Measurements from ENCODE around the gene ANKRD33B. TPM values are rescaled to one million over a fixed set of nuclear protein-coding genes. Genes with fewer than 3 reads are reported as not detected.
"Not testable (repeated sequence)": the region's sequence is repeated elsewhere in the genome, so short reads cannot be mapped to it uniquely, and the experiment has no call there.

The ANKRD33B gene
- polyA plus RNA-seq, 1 donor, result 1.5 TPM

GRCh38 chr5:10660135-10660534 lies 96.3 kb downstream of the ANKRD33B start:
- DNase-seq, result no peak

- DNase-seq, result no peak
These were observed 97.0 kb downstream of the ANKRD33B start for GRCh38 chr5:10660720-10661387.

DNA sequence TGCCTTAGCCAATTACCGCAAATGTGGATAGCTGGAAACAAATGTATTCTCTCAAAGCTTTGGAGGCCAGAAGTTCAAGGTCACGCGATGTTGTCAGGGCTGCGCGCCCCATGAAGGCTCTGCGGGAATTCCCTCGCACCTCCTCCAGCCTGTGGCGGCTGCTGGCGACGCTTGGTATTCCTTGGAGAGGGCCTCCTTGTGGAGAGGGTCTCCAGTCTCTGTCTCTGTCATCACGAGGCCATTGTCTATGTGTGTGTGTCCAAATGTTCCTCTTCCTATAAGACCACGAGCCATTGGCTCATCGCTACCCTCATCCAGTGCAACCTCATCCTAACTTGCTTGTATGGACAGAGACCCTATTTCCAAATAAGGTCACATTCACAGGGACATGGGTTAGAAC lies 97.5 kb downstream of the ANKRD33B start:
- DNase-seq, result no peak

DNA sequence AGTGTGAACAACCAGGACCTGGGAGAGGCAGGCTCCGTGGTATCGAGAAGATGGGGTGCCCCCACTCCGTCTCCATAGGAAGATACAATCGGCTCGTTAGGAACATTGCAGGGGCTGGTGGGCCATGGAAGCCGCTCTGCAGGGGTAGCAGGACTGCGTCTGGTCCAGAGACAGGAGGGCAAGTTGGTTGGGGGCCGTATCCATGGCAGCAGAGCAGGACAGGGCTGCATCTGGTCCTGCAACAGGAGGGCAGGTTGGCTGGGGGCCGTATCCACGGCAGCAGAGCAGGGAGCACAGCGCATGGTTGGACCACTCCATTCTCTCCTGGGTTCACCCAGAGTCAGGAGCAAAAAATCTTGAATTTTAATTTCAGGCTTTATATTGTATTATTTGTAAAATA lies 98.2 kb downstream of the ANKRD33B start:
- DNase-seq, result no peak

DNA sequence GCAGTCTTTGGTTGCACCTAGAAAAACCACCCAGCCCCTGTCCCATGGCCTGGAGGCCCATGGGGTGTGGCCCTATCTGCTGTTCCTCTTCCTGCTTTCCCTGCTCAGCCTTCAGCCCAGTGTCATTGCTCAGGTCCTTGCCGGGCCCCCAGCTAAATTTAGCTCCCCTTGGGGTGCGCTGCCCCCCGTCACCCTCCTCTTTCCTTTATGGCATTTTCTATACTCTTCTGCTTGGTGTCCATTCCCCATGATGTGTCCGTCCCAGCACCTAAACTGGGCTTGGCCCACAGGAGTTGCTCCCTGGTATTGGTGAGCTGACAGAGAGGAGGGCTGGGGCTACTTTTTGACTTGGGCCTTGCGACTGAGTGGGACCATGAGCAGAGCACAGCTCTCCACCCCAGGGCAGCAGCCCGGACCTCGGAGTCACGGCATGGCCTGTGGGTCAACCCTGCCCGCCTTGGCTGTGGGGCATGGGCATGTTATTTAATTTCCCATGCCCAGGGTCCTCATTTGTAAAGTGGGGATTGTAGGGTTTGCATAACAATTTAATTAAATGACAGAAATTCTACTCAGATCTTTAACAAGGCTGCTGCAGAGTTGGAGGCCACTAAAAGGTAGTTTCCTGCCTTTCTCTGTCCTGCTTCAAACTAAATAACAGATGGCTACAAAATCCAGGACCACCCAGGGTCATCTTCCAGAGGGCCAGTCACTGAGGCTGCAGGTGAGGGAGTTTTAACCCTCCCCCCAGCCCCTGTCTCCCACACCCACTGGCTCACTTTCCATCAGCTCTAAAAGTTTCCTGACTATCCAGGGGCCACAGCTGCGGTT lies 99.0 kb downstream of the ANKRD33B start:
- DNase-seq, result no peak

- DNase-seq, result no peak
These were observed 99.8 kb downstream of the ANKRD33B start for GRCh38 chr5:10663489-10664179.

DNA sequence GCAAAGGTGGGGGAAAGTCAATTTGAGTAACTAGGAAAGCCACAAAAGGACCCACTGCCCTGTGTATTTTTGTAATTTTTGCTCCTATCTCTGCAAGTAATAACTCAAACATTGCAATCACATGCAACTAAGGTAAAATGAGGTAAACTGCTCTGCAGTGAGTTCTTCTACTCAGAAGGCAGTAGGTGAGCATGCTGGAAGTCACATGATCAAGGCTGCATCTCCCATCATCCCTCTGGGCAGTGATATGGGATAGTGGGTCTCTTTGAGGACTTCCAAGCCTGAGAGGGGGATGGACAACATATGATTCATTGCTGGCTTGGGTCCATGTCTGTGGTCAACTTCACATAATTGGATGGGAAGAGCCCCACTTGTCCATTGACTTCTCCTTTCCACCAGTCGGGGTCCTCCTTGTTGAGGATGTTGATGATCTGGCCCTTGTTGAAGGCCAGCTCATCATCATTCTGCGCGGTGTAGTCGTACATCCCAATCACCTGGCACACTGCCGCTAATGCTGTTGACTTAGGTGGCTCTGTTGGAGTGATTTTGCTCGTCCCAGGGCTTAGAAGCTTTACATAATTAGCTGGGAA lies 100.4 kb downstream of the ANKRD33B start:
- not testable (repeated sequence) for DNase-seq

DNA sequence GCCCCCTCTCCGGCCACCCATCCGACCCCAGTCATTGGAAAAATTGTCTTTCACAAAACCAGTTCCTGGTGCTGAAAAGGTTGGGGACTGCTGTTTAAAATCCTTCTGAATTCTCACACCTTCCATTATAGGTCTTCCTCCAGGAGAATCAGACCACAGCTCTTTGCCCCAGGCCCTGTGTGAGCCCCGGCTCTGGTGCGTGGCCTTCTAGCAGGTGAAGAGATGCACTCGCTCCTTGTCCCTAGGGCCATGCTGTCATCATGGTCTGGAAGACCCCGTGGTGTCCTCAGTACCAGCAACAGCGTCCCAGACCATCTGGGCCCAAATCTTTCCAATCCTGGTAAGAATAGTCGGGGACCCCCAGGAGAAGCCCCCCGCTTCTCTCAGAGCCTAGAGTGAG lies 101.9 kb downstream of the ANKRD33B start:
- DNase-seq, result no peak

DNA sequence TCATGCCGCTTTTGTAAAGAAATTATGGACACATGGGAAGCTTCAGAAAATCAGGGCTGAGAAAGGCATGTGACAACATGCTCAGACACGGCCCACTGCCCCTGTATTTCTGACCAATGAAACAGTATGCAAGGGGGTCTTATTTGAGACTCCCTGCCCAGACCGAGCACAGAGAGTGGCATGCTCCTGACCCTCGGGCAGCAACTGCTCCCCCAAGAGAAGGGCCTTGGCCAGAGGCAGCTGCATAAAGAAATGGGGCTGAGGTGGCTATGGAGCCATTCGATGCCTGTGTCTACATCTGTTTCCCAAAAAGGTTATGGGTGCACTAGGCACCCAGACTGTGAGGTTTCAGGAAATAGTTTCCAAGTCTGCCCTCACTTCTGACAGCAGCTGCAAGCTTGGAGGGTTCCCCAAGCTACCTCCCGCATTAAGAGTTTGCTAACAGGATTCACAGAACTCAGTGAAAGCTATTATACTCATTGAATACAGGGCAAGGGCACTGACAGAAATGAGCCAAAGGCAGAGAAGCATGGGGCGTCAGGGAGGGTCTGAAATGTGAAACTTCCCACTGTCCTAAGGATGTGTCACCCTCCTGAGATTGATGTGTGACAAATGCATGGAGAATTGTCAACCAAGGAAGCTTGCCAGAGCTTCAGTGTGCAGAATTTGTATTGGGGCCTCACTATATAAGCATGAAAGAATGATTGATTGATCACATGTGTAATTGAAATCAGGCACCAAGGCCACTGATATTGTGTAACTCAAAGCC lies 102.8 kb downstream of the ANKRD33B start:
- no peak for DNase-seq

- no peak for DNase-seq
These were observed 103.7 kb downstream of the ANKRD33B start for GRCh38 chr5:10667431-10668057.

DNA sequence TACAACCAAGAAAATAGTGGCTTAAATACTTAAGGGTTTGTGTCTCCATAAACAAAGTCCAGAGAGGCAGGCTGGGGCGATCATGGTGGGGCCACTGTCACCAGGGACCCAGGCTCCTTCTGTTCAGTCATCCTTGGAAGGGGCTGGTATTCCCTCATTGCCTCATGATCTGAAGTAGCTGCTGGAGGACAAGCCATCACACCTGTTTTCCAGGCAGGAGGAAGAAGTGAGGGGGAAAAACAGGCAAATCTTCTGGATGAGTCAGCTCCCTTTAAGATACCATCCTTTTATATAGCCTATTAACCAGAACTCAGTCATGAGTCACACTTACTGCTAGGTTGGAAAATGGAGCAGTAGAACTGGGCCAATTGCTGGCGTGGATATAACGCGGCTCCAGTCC lies 104.8 kb downstream of the ANKRD33B start:
- no peak for DNase-seq

- DNase-seq, result no peak
These were observed 106.1 kb downstream of the ANKRD33B start for GRCh38 chr5:10669983-10670382.

DNA sequence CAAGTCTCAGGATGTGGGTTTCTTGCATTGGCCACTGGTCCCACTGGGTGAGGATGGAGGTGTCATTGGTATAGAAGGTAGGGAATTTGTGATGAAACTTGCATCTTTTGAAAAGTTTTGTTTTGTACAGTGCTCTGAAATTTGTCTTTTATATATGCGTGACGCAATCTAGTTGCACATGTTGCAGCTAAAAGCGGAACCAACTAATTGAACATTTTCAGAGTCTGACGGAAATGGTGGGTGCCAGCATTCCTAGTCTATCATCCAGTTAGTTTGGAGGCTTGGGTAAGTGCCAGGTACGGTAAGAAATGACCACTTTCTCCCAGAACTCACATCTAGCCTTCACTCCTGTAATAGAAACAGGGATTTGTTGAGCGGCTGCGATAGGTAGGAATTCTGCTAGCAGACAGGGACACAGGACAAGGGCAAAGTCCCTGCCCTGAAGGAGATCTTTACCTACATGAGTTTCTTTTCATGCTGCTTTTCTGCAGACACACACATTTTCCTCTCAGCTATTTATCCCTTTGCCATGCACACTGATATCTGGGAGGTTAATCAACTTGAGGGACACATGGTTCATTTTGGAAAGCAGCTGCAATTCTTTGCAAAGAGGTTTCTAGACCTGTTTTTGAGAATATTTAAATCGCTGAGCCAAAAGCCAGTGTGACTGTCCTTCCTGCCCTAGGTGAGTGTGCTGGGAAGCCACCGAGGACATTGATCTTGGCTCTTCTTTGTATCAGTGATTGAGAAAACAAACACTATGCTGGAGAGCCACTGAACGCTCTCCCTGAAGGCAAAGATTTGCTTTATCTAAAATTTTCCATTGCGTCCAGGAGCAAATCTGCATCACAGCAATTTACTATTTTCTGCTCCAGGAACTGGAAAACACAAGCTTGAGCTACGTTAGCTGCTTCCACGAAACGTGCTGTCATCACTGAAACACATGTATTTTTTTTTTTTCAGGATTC lies 107.5 kb downstream of the ANKRD33B start:
- no peak for DNase-seq

- DNase-seq, result no peak
These were observed 108.5 kb downstream of the ANKRD33B start for GRCh38 chr5:10672146-10673016.

GRCh38 chr5:10673017-10673389 lies 109.1 kb downstream of the ANKRD33B start:
- DNase-seq, result no peak

DNA sequence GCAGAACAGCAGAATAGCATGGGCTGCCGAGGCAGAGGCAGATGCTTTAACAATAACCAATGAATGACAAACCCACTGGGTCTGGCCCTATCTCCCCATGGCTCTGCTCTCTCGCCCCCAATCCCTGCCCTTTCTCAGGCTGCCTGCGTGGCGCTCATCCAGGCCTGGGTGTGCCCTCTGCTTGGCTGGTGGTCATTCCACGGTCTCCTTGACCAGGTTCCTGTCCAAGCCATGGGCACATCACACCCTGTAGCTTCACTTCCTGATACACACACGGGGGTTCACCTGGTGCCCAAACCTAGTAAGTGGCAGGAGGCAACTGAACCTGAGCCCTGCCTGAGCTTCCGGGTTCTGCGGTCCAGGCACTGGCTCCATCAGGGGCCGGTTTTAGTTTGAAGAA lies 109.5 kb downstream of the ANKRD33B start:
- DNase-seq, result no peak

DNA sequence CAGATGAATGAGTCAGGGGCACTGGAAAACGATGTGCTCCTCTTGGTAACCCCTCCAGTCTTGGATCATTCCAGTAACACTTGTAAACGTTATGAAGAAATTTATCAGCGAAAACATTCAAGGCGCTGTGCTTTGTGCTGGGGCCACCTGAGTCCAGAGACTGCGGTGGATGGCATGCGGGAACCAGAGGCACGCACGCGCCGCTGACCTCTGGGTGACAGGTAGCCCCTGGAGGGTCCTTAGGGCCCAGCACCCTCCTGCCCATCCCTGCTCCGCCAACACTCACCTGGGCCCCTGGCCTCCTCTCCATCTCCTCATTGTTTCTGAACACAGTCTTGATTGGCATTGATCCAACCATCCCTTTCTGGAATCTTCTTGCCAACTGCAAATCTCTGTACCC lies 110.2 kb downstream of the ANKRD33B start:
- no peak for DNase-seq

GRCh38 chr5:10674582-10674981 lies 110.7 kb downstream of the ANKRD33B start:
- no peak for DNase-seq

GRCh38 chr5:10675177-10675700 lies 111.4 kb downstream of the ANKRD33B start:
- no peak for DNase-seq

All from left kidney (tissue), 2 donors.